SU-DHL-6 (cell line): ENCODE results near the gene STAM2.
"Not testable (repeated sequence)": the region's sequence is repeated elsewhere in the genome, so short reads cannot be mapped to it uniquely, and the experiment has no call there.

Experiments used
- H2AFZ ChIP-seq: fragments of 200-600 bp; sonication (generic); 2 replicates; pipeline ENCODE4 v1.6.1; 2014; ENCODE audit warnings: low read depth, mild to moderate bottlenecking, moderate library complexity, mixed read lengths, antibody characterized with exemption, low read length; ENCODE audit not compliant: severe bottlenecking
- H3F3A ChIP-seq: fragments of 200-600 bp; shearing (Covaris generic); 2 replicates; pipeline ENCODE4 v1.6.0; 2016; ENCODE audit warnings: antibody characterized with exemption, mild to moderate bottlenecking; ENCODE audit not compliant: insufficient read depth
- H3K27ac ChIP-seq: fragments of 200-600 bp; sonication (generic); 2 replicates; pipeline ENCODE4 v1.5.1; 2016; ENCODE audit warnings: low read depth, mild to moderate bottlenecking, low read length, moderate library complexity, mixed read lengths
- H3K27me3 ChIP-seq: fragments of 200-600 bp; sonication (generic), shearing (Covaris generic); 2 replicates; pipeline ENCODE4 v1.6.0; 2014; ENCODE audit warnings: mild to moderate bottlenecking, low read length
- H3K36me3 ChIP-seq: fragments of 200-600 bp; sonication (generic); 2 replicates; pipeline ENCODE4 v1.6.1; 2014; ENCODE audit warnings: mild to moderate bottlenecking, low read length, mixed read lengths
- H3K4me2 ChIP-seq: fragments of 300-600, 200-600 bp; shearing (Covaris generic), sonication (generic); 2 replicates; pipeline ENCODE4 v1.6.0; 2014; ENCODE audit warnings: low read length, low read depth, mild to moderate bottlenecking; ENCODE audit not compliant: poor library complexity, severe bottlenecking
- H3K4me3 ChIP-seq: fragments of 200-600 bp; sonication (generic); 2 replicates; pipeline ENCODE4 v1.5.1; 2014; ENCODE audit warnings: antibody characterized with exemption, low read length, mild to moderate bottlenecking, mixed read lengths; ENCODE audit not compliant: insufficient read depth, poor library complexity, severe bottlenecking
- H3K79me2 ChIP-seq: fragments of 200-600 bp; sonication (generic); 2 replicates; pipeline ENCODE4 v1.6.1; 2014; ENCODE audit warnings: mild to moderate bottlenecking, low read length, moderate library complexity; ENCODE audit not compliant: insufficient read depth
- H3K9ac ChIP-seq: fragments of 200-600 bp; sonication (generic); 2 replicates; pipeline ENCODE4 v1.7.0; 2014; ENCODE audit warnings: mild to moderate bottlenecking, low read length
- H3K9me2 ChIP-seq: fragments of 200-600 bp; sonication (generic); replicated peaks from 2 replicates; pipeline ENCODE4 v1.6.1; 2014; ENCODE audit warnings: low read length; ENCODE audit not compliant: insufficient read depth
- H3K9me3 ChIP-seq: fragments of 200-600 bp; sonication (generic); 2 replicates; pipeline ENCODE4 v1.6.1; 2014; ENCODE audit warnings: low read length, mixed read lengths; ENCODE audit not compliant: insufficient read depth
- H4K20me1 ChIP-seq: fragments of 200-600 bp; sonication (generic); 2 replicates; pipeline ENCODE4 v1.6.1; 2014; ENCODE audit warnings: low read depth, mild to moderate bottlenecking, antibody characterized with exemption, low read length, moderate library complexity, mixed read lengths
- CTCF ChIP-seq: fragments of 200-600 bp; sonication (generic); IDR thresholded peaks from one replicate; pipeline ENCODE4 v1.5.1; 2017; ENCODE audit warnings: antibody characterized with exemption, mild to moderate bottlenecking, low read length, moderate library complexity; ENCODE audit not compliant: insufficient read depth, poor library complexity, severe bottlenecking
- EZH2phosphoT487 ChIP-seq: fragments of 200-600 bp; sonication (generic), shearing (Covaris generic); conservative IDR thresholded peaks from 2 replicates; pipeline ENCODE4 v1.6.1; 2018; ENCODE audit warnings: mild to moderate bottlenecking, antibody characterized with exemption, low read length, moderate library complexity, mixed read lengths

STAM2 gene

GRCh38 chr2:152174574-152174973, 989 bp downstream of the STAM2 start:
- Histone ChIP-seq H3K9me2 (no peaks in the 10 kb centered on the region), H3K79me2 (peaks cover 56% of the 10 kb centered on the region), H3K4me2 (peak overlapping the region; percentile 90), H2AFZ (peak overlapping the region; percentile 100), H4K20me1 (no peaks in the 10 kb centered on the region), H3F3A (peaks cover 5% of the 10 kb centered on the region; the same call in 1 of the 2 replicates), H3K27me3 (no peaks in the 10 kb centered on the region), H3K36me3 (no peaks in the 10 kb centered on the region), H3K9me3 (no peaks in the 10 kb centered on the region), H3K27ac (peak overlapping the region; percentile 72), H3K9ac (peak overlapping the region; percentile 81), H3K4me3 (peak overlapping the region; percentile 74)
- TF ChIP-seq EZH2phosphoT487 (no peak), CTCF (no peak)

GRCh38 chr2:152173831-152174230, 1.7 kb downstream of the STAM2 start:
- Histone ChIP-seq H3K4me3 (peak overlapping the region; percentile 74), H2AFZ (no peak overlapping the region), H3K79me2 (peaks cover 63% of the 10 kb centered on the region), H4K20me1 (no peaks in the 10 kb centered on the region), H3K27me3 (no peaks in the 10 kb centered on the region), H3K27ac (no peak overlapping the region), H3K9ac (0 out of 2 replicates have a peak overlapping the region, but pooled peaks have one; percentile 81), H3F3A (peaks cover 5% of the 10 kb centered on the region; the same call in 1 of the 2 replicates), H3K36me3 (no peaks in the 10 kb centered on the region), H3K4me2 (peak overlapping the region; percentile 90), H3K9me3 (no peaks in the 10 kb centered on the region), H3K9me2 (no peaks in the 10 kb centered on the region)
- TF ChIP-seq EZH2phosphoT487 (no peak), CTCF (no peak)

GRCh38 chr2:152172201-152172785, 3.3 kb downstream of the STAM2 start:
- not testable (repeated sequence) for H3K27ac ChIP-seq, H3K27me3 ChIP-seq, H2AFZ ChIP-seq, H3K4me2 ChIP-seq, H3K9me2 ChIP-seq, H3F3A ChIP-seq, H3K9ac ChIP-seq, H3K9me3 ChIP-seq, H3K4me3 ChIP-seq, H3K36me3 ChIP-seq, H4K20me1 ChIP-seq
- H3K79me2 ChIP-seq, result peaks cover 79% of the 10 kb centered on the region

GRCh38 chr2:152171718-152172117, 3.8 kb downstream of the STAM2 start:
- no peaks in the 10 kb centered on the region for H4K20me1 ChIP-seq
- H3K9me2 ChIP-seq, result no peaks in the 10 kb centered on the region
- H3K27ac ChIP-seq, result no peak overlapping the region
- no peak overlapping the region for H3K4me2 ChIP-seq
- TF ChIP-seq CTCF (no peak), EZH2phosphoT487 (no peak)
- H3K9me3 ChIP-seq, result no peaks in the 10 kb centered on the region
- H3K9ac ChIP-seq, result no peak overlapping the region
- H3K36me3 ChIP-seq, result no peaks in the 10 kb centered on the region
- H3F3A ChIP-seq, result peaks cover 5% of the 10 kb centered on the region; the same call in 1 of the 2 replicates
- H3K79me2 ChIP-seq, result peaks cover 84% of the 10 kb centered on the region
- no peaks in the 10 kb centered on the region for H3K27me3 ChIP-seq
- no peak overlapping the region for H2AFZ ChIP-seq
- no peak overlapping the region for H3K4me3 ChIP-seq

- H2AFZ ChIP-seq, H3K36me3 ChIP-seq, H3K9me2 ChIP-seq, H3K27me3 ChIP-seq, H4K20me1 ChIP-seq, H3K4me2 ChIP-seq, H3K27ac ChIP-seq, H3K9me3 ChIP-seq, H3K4me3 ChIP-seq, H3F3A ChIP-seq, H3K9ac ChIP-seq: not testable (repeated sequence)
- H3K79me2 ChIP-seq, result peaks cover 97% of the 10 kb centered on the region
Observed at GRCh38 chr2:152169158-152169557, 6.4 kb downstream of the STAM2 start.

GRCh38 chr2:152167470-152167869, 8.1 kb downstream of the STAM2 start:
- H2AFZ ChIP-seq, H3K9ac ChIP-seq, H3K27ac ChIP-seq, H3K9me2 ChIP-seq, H4K20me1 ChIP-seq, H3K4me3 ChIP-seq, H3K36me3 ChIP-seq, H3K9me3 ChIP-seq, H3K27me3 ChIP-seq, H3F3A ChIP-seq, H3K4me2 ChIP-seq: not testable (repeated sequence)
- H3K79me2 ChIP-seq, result peaks cover 99% of the 10 kb centered on the region
